ENCODE measurements around the gene MT1A.

The MT1A gene

DNA sequence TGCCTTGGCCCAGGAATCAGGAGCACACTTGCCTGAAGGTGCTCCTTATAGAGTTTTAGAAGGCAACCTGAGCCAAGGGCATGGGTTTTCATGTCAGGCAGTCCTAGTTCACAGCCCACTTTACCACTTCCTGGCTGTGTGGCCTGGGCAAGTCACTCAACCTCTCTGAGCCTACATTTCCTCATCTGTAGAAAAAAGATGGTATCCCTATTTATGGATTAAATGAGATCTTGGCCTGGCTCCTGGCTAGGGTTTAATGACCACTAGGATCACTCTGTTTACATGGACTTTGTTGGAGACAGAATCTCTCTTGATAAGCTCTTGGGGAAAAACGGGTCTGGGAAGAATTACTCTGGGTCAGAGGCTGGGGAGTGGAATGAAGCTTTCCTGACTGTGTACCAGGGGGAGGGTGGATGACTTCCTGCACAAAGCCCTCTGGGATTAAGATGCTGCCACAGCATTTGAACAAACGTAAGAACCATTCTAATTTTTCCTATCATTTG lies 27.8 kb upstream of the MT1A start:
- H3K27ac ChIP-seq = peak overlapping the region; percentile 79; the same call in 1 of the 2 replicates
- TF ChIP-seq, protein P1, sequence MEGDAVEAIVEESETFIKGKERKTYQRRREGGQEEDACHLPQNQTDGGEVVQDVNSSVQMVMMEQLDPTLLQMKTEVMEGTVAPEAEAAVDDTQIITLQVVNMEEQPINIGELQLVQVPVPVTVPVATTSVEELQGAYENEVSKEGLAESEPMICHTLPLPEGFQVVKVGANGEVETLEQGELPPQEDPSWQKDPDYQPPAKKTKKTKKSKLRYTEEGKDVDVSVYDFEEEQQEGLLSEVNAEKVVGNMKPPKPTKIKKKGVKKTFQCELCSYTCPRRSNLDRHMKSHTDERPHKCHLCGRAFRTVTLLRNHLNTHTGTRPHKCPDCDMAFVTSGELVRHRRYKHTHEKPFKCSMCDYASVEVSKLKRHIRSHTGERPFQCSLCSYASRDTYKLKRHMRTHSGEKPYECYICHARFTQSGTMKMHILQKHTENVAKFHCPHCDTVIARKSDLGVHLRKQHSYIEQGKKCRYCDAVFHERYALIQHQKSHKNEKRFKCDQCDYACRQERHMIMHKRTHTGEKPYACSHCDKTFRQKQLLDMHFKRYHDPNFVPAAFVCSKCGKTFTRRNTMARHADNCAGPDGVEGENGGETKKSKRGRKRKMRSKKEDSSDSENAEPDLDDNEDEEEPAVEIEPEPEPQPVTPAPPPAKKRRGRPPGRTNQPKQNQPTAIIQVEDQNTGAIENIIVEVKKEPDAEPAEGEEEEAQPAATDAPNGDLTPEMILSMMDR (conservative IDR thresholded peaks at IDR 0.05) = no peak
- no peak for TF ChIP-seq ZFX (IDR thresholded peaks at IDR 0.05)

DNA sequence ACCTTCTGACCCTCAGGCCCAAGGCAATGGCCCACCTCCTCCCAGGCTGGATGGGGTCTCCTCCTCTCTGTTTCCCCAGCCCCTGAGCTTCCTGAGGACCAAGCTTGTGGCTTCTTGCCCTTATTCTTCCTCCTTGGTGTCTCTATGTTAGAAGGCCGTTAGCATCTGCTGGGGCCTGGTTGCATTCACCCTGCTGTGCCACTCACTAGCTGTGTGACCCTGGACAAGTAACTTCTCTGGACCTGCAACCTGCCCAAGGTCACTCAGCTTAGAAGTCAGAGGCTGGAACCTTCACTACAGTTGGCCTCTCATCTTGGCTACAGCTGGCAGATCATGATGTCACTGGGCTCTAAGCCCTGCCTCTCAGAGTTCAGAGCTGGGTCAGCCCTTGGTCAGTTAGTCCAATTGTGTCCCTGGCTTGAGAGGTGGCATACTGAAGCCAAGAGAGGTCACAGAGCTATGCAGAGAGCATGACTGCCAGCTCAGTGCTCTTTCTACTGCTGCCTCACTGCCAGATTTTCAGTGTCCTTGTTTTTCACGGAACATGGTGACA lies 27.1 kb upstream of the MT1A start:
- TF ChIP-seq, protein P1 (conservative IDR thresholded peaks at IDR 0.05) = no peak
- no peak for TF ChIP-seq ZFX (IDR thresholded peaks at IDR 0.05)
- H3K27ac ChIP-seq = no peak overlapping the region

DNA sequence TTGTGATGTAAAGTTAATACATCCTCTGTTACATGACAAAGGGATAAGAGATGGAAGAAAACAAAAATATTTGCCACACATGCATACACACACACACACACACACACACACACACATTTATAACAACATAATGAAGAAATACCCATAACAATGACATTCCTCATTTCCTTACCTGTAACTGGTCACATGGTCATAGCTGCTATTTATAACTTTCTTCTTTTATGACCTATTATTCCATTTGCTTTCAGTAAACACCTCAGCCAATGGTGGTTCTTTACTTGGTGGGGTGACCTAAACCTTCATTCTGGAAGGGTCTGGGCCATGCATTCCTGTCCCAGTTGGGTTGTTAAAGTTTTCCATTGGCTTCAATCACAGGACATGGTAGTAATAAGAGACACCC lies 24.8 kb upstream of the MT1A start:
- no peak overlapping the region for H3K27ac ChIP-seq
- no peak for TF ChIP-seq ZFX (IDR thresholded peaks at IDR 0.05)
- TF ChIP-seq, protein P1 (conservative IDR thresholded peaks at IDR 0.05) = no peak

DNA sequence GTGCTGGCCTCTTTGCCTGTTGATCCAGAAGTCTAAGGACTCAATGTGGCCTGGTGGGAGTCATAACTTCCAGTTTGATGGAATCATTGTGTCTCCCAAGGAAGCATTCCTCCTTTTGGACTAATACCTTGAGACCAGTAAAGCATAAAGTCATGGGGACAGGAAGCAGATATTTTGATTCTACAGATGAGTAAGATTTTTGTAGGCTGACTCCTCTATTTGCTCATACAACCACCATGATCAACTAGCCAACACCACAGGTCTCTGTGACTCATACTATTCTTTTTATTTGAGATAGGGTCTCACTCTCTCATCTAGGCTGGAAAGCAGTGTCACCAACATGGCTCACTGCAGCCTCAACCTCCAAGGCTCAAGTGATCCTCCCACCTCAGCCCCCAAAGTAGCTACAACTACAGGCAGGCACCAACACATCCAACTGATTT lies 23.9 kb upstream of the MT1A start:
- TF ChIP-seq ZFX (IDR thresholded peaks at IDR 0.05) = no peak
- TF ChIP-seq, protein P1 (conservative IDR thresholded peaks at IDR 0.05) = no peak
- H3K27ac ChIP-seq = no peak overlapping the region

DNA sequence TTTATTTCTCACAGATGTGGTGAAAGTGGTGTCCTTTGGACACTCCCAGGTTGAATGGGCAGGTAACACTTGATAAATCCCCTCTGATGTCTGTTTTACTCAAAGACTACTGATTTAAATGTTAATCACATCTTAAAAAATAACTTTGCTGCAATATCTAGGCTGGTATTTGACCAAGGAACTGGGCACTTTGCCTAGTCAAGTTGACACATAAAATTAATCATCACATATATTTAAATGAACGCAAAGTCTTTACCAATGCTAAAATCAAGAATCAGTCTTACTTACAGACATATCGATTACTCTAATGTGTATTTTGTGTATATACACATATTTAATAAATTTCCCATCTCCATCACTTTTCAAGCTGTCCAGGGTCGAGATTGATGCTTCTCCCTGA lies 23.1 kb upstream of the MT1A start:
- TF ChIP-seq ZFX (IDR thresholded peaks at IDR 0.05) = no peak
- TF ChIP-seq, protein P1 (conservative IDR thresholded peaks at IDR 0.05) = no peak
- H3K27ac ChIP-seq = no peak overlapping the region

DNA sequence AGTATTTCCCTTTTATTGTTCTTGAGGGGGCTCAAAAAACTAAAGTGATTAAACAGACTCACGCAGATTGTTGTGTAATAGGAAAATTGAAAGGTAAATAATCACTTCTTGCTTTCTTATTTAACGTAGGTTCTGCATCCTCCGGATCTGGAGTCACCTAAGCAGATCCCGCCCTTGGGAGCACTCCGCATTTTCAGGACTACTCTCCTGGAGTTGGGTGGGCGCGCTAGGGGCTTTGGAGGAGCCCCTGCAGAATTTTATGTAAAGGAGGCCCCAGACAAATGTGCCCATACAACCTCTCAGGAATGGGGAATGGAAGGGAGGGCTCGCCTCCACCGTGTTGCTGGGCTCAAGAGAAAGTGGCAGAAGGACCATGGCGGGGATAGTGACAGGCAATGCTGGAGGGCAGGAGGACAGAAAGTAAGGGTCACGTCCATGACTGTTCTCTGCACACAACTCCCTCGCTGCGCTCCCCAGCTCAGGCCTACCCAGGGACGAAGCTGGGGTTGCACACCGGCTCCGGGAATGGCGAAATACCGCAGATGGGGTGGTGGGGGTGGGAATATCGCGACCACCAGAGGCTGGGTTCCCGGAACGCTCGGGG lies 21.8 kb upstream of the MT1A start:
- TF ChIP-seq, protein P1 (conservative IDR thresholded peaks at IDR 0.05) = no peak
- TF ChIP-seq ZFX (IDR thresholded peaks at IDR 0.05) = no peak
- no peak overlapping the region for H3K27ac ChIP-seq

DNA sequence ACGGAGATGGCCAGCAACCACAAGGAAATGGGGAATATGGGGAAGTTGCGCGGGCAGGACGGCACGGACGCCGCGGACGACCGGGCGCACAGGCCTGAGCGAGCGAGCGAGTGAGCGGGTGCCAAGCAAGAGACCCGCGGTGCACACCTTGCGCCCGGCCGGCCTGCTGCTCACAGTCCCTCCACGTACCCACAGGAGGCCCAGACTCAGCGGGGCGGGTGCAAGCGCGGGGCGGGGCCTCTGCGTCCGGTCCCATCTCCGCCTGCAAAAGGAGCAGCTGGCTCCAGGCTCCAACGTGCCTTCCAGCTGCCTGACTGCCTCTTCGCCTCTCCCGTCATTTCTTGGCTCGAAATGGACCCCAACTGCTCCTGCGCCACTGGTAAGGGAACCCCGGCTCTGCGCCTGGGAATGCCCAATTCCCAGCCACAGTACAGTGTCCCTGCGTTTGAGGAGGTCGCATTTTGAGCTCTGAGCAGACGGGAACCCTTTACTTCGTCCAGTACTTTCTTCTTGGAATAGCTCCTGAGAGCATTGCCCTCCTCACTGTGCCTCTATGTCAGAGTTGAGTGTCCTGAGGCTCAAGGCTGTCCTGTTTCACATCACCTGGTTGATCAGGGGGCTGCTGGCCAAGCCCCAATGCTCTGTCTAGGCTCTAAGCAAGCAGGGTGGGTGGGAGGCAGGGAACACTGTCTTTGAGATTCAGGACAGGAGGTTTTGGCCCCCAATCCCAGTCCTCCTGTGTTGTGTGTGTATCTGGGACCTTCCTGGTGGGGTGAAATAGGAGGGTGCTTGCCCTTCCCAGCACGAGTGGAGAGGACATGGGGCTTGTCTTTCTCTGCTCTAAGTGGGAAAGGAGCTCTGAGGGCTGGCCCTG lies 21.0 kb upstream of the MT1A start:
- H3K27ac ChIP-seq = no peak overlapping the region
- TF ChIP-seq, protein P1 (conservative IDR thresholded peaks at IDR 0.05) = no peak
- TF ChIP-seq ZFX (IDR thresholded peaks at IDR 0.05) = no peak
